ENCODE measurements around the gene GPER1. TPM values are rescaled to one million over a fixed set of nuclear protein-coding genes. Genes with fewer than 3 reads are reported as not detected.

The GPER1 gene
- total and polyA plus RNA-seq, 2 experiments from 2014 or later: 0.89 TPM; not detected in 1

GRCh38 chr7:1053816-1054370, 34.0 kb upstream of the GPER1 start:
- Histone ChIP-seq H3K79me2 (replicated peaks; ENCODE audit: insufficient read depth) (no peaks in the 10 kb centered on the region; the same call in 1 of the 2 replicates), H3K27ac (ENCODE audit: low read depth) (peak overlapping the region; percentile 45; the same call in 1 of the 2 replicates), H4K20me1 (replicated peaks; ENCODE audit: insufficient read depth) (peaks cover 6% of the 10 kb centered on the region; the same call in 1 of the 2 replicates), H3K4me2 (no peak overlapping the region), H3F3A (replicated peaks; ENCODE audit: low read depth) (0 out of 2 replicates have a peak, but pooled peaks cover 1% of the 10 kb centered on the region), H3K27me3 (ENCODE audit: insufficient read depth) (no peaks in the 10 kb centered on the region), H3K36me3 (ENCODE audit: insufficient read depth) (no peaks in the 10 kb centered on the region), H2AFZ (no peak overlapping the region), H3K9me2 (ENCODE audit: insufficient read depth) (no peaks in the 10 kb centered on the region), H3K4me1 (ENCODE audit: insufficient read depth) (peaks cover 8% of the 10 kb centered on the region; the same call in 1 of the 2 replicates), H3K4me3 (no peak overlapping the region)
- no peak for DNase-seq (ENCODE audit: low spot score)
- Mint-ChIP-seq H3K4me1 (peaks cover 33% of the 10 kb centered on the region), H3K36me3 (ENCODE audit: low read depth) (peaks cover 4% of the 10 kb centered on the region; the same call in 1 of the 3 replicates), H3K27me3 (ENCODE audit: insufficient read depth, low read depth, poor library complexity) (peaks cover 6% of the 10 kb centered on the region), H3K27ac (peak overlapping the region; percentile 71), H3K9me3 (no peaks in the 10 kb centered on the region), H3K4me3 (no peak overlapping the region)
- no peak for TF ChIP-seq EZH2 (IDR thresholded peaks at IDR 0.05; ENCODE audit: low read depth, unreplicated experiment)
- TF ChIP-seq ZNF462 (CRISPR knock-in tag; IDR thresholded peaks at IDR 0.05): no peak
- TF ChIP-seq ZNF114 (CRISPR knock-in tag; IDR thresholded peaks at IDR 0.05): no peak
- TF ChIP-seq CTCF (conservative IDR thresholded peaks at IDR 0.05; ENCODE audit: low read depth in 2 of 2): no peak
- TF ChIP-seq ZNF331 (CRISPR knock-in tag; IDR thresholded peaks at IDR 0.05; ENCODE audit: low read depth): no peak
- TF ChIP-seq NANOG (IDR thresholded peaks at IDR 0.05; ENCODE audit: borderline replicate concordance): no peak
- TF ChIP-seq JUNB (IDR thresholded peaks at IDR 0.05; ENCODE audit: unreplicated experiment): no peak
- no peak for TF ChIP-seq ETS1 (IDR thresholded peaks at IDR 0.05)
- no peak for TF ChIP-seq STAT1 (IDR thresholded peaks at IDR 0.05; ENCODE audit: unreplicated experiment)
- TF ChIP-seq POLR2AphosphoS5 (IDR thresholded peaks at IDR 0.05; ENCODE audit: low read depth): no peak
- no peak for ATAC-seq
